ENCODE measurements around the gene PAFAH1B2.
"Not testable (repeated sequence)": the region's sequence is repeated elsewhere in the genome, so short reads cannot be mapped to it uniquely, and the experiment has no call there.

Gene PAFAH1B2

DNA sequence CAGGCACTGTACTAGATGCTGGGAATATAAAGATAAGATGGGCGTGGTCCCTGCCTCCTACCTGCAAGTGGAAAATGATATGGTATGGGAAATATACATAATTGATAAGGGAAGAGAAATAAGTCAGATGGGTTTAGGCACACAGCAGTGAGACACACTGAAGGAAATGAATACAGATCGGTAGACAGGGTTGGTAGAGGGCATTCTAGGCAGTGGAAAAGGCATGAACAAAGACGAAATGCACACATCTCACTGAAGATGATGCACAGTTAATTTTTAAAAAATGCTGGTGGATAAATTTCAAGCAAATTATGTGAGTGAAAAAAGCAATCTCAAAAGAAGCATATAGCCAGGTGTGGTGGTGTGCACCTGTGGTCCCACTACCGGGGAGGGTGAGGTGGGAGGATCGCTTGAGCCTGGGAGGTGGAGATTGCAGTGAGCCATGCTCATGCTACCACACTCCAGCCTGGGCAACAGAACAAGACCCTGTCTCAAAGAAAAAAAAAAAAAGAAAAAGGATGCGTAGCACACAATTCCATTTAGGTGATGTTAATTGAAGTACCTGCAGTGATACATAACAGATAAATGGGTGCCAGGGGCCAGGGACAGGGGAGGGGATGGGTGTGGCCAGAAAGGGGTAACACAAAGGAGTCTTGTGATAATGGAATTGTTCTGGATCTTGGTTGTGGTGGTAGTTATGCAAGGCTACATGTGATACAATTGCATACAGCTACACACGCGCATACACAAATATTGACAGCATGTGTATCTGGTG lies 65.5 kb downstream of the PAFAH1B2 start:
- H3K27me3 ChIP-seq (ENCODE audit: low read length); H3K4me2 ChIP-seq (ENCODE audit: low read depth, low read length, poor library complexity, severe bottlenecking); H3K9ac ChIP-seq (ENCODE audit: low read length); H4K20me1 ChIP-seq (ENCODE audit: low read depth, low read length); H3F3A ChIP-seq (ENCODE audit: insufficient read depth); H3K79me2 ChIP-seq (ENCODE audit: insufficient read depth, low read length); H3K9me3 ChIP-seq (ENCODE audit: insufficient read depth, low read length); H3K36me3 ChIP-seq (ENCODE audit: low read length); H3K4me3 ChIP-seq (ENCODE audit: insufficient read depth, low read length, poor library complexity, severe bottlenecking); H3K9me2 ChIP-seq (replicated peaks; ENCODE audit: insufficient read depth, low read length); H3K27ac ChIP-seq (ENCODE audit: low read depth, low read length); H2AFZ ChIP-seq (ENCODE audit: low read depth, low read length, severe bottlenecking): not testable (repeated sequence)

DNA sequence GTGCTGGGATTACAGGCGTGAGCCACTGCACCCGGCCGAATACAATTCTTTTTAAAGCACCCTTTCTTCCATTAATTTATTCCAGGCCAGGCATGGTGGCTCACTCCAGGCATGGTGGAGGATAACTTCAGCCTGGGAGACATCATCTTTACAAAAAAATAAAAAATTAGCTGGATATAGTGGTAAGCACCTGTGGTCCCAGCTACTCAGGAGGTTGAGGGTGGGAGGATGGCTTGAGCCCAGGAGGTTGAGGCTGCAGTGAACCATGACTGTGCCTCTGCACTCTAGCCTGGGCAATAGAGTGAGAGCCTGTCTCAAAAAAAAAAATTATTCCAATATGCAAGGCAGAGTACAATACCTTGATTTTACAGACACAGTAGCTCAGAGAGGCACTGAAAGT lies 66.5 kb downstream of the PAFAH1B2 start:
- H3K27ac ChIP-seq (ENCODE audit: low read depth, low read length): no peak overlapping the region
- H3K4me2 ChIP-seq (ENCODE audit: low read depth, low read length, poor library complexity, severe bottlenecking): no peak overlapping the region
- H3K9ac ChIP-seq (ENCODE audit: low read length): no peak overlapping the region
- H3K4me3 ChIP-seq (ENCODE audit: insufficient read depth, low read length, poor library complexity, severe bottlenecking): no peak overlapping the region
- H4K20me1 ChIP-seq (ENCODE audit: low read depth, low read length): no peaks in the 10 kb centered on the region
- H3K79me2 ChIP-seq (ENCODE audit: insufficient read depth, low read length): no peaks in the 10 kb centered on the region
- H2AFZ ChIP-seq (ENCODE audit: low read depth, low read length, severe bottlenecking): no peak overlapping the region
- TF ChIP-seq, protein P1, sequence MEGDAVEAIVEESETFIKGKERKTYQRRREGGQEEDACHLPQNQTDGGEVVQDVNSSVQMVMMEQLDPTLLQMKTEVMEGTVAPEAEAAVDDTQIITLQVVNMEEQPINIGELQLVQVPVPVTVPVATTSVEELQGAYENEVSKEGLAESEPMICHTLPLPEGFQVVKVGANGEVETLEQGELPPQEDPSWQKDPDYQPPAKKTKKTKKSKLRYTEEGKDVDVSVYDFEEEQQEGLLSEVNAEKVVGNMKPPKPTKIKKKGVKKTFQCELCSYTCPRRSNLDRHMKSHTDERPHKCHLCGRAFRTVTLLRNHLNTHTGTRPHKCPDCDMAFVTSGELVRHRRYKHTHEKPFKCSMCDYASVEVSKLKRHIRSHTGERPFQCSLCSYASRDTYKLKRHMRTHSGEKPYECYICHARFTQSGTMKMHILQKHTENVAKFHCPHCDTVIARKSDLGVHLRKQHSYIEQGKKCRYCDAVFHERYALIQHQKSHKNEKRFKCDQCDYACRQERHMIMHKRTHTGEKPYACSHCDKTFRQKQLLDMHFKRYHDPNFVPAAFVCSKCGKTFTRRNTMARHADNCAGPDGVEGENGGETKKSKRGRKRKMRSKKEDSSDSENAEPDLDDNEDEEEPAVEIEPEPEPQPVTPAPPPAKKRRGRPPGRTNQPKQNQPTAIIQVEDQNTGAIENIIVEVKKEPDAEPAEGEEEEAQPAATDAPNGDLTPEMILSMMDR (IDR thresholded peaks at IDR 0.05; ENCODE audit: insufficient read depth, low read length, poor library complexity, severe bottlenecking): no peak
- TF ChIP-seq EZH2phosphoT487 (conservative IDR thresholded peaks at IDR 0.05; ENCODE audit: low read length): no peak
- no peaks in the 10 kb centered on the region for H3K9me3 ChIP-seq (ENCODE audit: insufficient read depth, low read length)
- no peaks in the 10 kb centered on the region for H3K9me2 ChIP-seq (replicated peaks; ENCODE audit: insufficient read depth, low read length)
- no peaks in the 10 kb centered on the region for H3K36me3 ChIP-seq (ENCODE audit: low read length)
- no peaks in the 10 kb centered on the region for H3K27me3 ChIP-seq (ENCODE audit: low read length)
- no peaks in the 10 kb centered on the region for H3F3A ChIP-seq (ENCODE audit: insufficient read depth)

DNA sequence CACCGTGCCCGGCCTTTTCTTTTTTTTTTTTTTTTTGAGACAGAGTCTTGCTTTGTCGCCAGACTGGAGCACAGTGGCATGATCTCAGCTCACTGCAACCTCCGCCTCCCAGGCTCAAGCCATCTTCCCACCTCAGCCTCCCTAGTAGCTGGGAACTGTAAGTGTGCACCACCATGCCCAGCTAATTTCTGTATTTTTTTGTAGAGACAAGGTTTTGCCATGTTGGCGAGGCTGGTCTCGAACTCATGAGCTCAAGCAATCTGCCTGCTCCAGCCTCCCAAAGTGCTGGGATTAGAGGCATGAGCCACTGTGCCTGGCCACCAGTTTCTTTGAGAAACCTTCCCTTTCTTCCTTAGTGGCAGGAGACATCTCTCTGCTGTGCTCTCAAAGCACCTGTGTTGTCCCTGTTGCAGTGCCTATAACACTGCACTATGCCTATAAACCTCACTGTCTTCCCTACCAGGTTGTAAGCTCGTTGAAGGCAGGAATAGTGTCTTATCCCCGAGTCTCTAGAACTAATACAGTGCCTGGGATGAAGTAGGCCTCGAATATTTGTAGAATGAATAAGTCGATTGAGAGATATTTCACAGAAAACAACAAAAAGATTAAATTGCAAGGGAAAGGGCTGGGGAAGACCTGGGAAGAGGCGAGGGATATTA lies 68.7 kb downstream of the PAFAH1B2 start:
- Histone ChIP-seq H3K9ac (ENCODE audit: low read length) (no peak overlapping the region), H3F3A (ENCODE audit: insufficient read depth) (no peaks in the 10 kb centered on the region), H3K4me3 (ENCODE audit: insufficient read depth, low read length, poor library complexity, severe bottlenecking) (no peak overlapping the region), H4K20me1 (ENCODE audit: low read depth, low read length) (no peaks in the 10 kb centered on the region), H3K9me3 (ENCODE audit: insufficient read depth, low read length) (no peaks in the 10 kb centered on the region), H3K27ac (ENCODE audit: low read depth, low read length) (no peak overlapping the region), H3K79me2 (ENCODE audit: insufficient read depth, low read length) (no peaks in the 10 kb centered on the region), H3K4me2 (ENCODE audit: low read depth, low read length, poor library complexity, severe bottlenecking) (no peak overlapping the region), H3K9me2 (replicated peaks; ENCODE audit: insufficient read depth, low read length) (no peaks in the 10 kb centered on the region), H3K27me3 (ENCODE audit: low read length) (no peaks in the 10 kb centered on the region), H3K36me3 (ENCODE audit: low read length) (no peaks in the 10 kb centered on the region), H2AFZ (ENCODE audit: low read depth, low read length, severe bottlenecking) (no peak overlapping the region)
- TF ChIP-seq, protein P1 (IDR thresholded peaks at IDR 0.05; ENCODE audit: insufficient read depth, low read length, poor library complexity, severe bottlenecking): no peak
- TF ChIP-seq EZH2phosphoT487 (conservative IDR thresholded peaks at IDR 0.05; ENCODE audit: low read length): no peak

All from SU-DHL-6 (cell line).